ENCODE results near the gene RAET1E. TPM values are rescaled to one million over a fixed set of nuclear protein-coding genes. Genes with fewer than 3 reads are reported as not detected.

The RAET1E gene
- total and polyA plus RNA-seq, 9 of the 15 experiments (the other 6 are each of a cell fraction or from before 2014, with no cell fraction given), result not detected

DNA sequence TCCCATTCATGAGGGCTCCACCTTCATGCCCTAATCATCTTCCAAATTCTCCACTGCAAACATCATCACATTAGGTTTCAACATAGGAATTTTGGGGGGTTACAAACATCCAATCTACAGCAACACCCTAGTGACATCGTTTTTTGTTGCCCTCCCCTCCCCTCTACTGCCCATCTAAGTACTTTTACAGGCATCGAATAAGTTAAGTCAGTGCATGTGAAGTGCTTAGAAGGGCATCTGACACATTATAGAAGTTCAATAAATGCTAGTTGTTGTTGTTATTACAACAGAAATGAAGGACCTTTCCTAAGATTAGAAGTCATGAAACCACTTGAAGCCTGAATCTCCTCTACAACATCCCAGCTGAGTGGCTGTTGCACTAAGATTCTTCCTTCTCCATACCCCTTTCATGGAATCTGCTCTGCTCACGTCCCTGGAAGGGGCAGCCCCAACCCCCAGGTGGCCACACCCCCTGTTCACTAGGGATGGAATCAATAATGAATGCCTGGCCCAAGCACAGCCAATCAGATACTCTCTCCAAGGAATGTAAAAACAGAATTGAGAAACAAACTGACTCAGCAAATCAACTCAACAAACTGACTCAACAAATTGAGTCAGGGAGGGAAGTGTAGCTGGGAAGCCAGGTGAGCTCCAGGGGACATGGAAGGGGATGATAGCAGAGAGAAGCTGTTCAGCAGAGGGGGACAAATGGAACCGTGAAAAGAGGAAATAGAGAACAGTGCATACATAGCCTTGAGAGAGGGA, 29.9 kb downstream of the RAET1E start (continued):
- TF ChIP-seq BRF1 (IDR thresholded peaks at IDR 0.05; ENCODE audit: borderline replicate concordance, extremely low read depth, insufficient read length) (no peak), MCM7 (IDR thresholded peaks at IDR 0.05) (no peak), ZKSCAN3 (CRISPR knock-in tag; IDR thresholded peaks at IDR 0.05) (no peak), U2AF1 (optimal IDR thresholded peaks at IDR 0.05; ENCODE audit: low read depth, low read length) (no peak), HDAC2 (IDR thresholded peaks at IDR 0.05) (peak; percentile 41; the same call in 1 of the 2 replicates), ATF1 (CRISPR knock-in tag; IDR thresholded peaks at IDR 0.05) (no peak), ATF1 (tag; IDR thresholded peaks at IDR 0.05) (no peak), CBX1 (IDR thresholded peaks at IDR 0.05; ENCODE audit: low read depth) (no peak), CHD2 (IDR thresholded peaks at IDR 0.05; ENCODE audit: low read depth, low read length) (no peak), PCBP2 (IDR thresholded peaks at IDR 0.05; ENCODE audit: low read depth, low read length, poor library complexity, severe bottlenecking) (no peak), NR2F6 (CRISPR knock-in tag; IDR thresholded peaks at IDR 0.05) (no peak), SETDB1 (IDR thresholded peaks at IDR 0.05; ENCODE audit: low read length) (no peak), MTA2 (IDR thresholded peaks at IDR 0.05; ENCODE audit: low read depth) (0 out of 2 replicates have a peak, but pooled peaks have one; percentile 5), SMARCB1 (IDR thresholded peaks at IDR 0.05; ENCODE audit: insufficient read length, low read depth) (no peak), MAFK (IDR thresholded peaks at IDR 0.05; ENCODE audit: low read length) (peak; percentile 99), KLF1 (tag; IDR thresholded peaks at IDR 0.05) (no peak), ZNF431 (CRISPR knock-in tag; IDR thresholded peaks at IDR 0.05) (no peak), HDAC3 (IDR thresholded peaks at IDR 0.05; ENCODE audit: borderline replicate concordance, partially characterized antibody) (no peak), BCOR (IDR thresholded peaks at IDR 0.05) (no peak; the same call in none of the 2 replicates), ETS2 (tag; IDR thresholded peaks at IDR 0.05; ENCODE audit: borderline replicate concordance, poor library complexity, severe bottlenecking) (no peak), DNMT1 (IDR thresholded peaks at IDR 0.05) (no peak), CCNT2 (IDR thresholded peaks at IDR 0.05; ENCODE audit: borderline replicate concordance, extremely low read depth, insufficient read length, low read depth, low read length) (no peak), POLR3G (IDR thresholded peaks at IDR 0.05; ENCODE audit: extremely low read depth, insufficient read length, insufficient replicate concordance) (no peak), ZNF408 (CRISPR knock-in tag; IDR thresholded peaks at IDR 0.05; ENCODE audit: low read depth) (no peak), ZNF140 (CRISPR knock-in tag; IDR thresholded peaks at IDR 0.05) (no peak), RAD51 (IDR thresholded peaks at IDR 0.05; ENCODE audit: borderline replicate concordance, low read depth) (no peak), ZNF133 (CRISPR knock-in tag; IDR thresholded peaks at IDR 0.05) (no peak), YBX1 (IDR thresholded peaks at IDR 0.05) (no peak), ZNF3 (CRISPR knock-in tag; IDR thresholded peaks at IDR 0.05) (no peak), TRIM24 (IDR thresholded peaks at IDR 0.05) (peak; percentile 71 to 72; a peak in 3 of 4 replicates), HCFC1 (IDR thresholded peaks at IDR 0.05; ENCODE audit: low read depth, low read length) (no peak), GATA2 (CRISPR knock-in tag; IDR thresholded peaks at IDR 0.05) (no peak), SREBF1 (IDR thresholded peaks at IDR 0.05; ENCODE audit: borderline replicate concordance, low read depth, low read length) (no peak)
- TF ChIP-seq, protein P1, sequence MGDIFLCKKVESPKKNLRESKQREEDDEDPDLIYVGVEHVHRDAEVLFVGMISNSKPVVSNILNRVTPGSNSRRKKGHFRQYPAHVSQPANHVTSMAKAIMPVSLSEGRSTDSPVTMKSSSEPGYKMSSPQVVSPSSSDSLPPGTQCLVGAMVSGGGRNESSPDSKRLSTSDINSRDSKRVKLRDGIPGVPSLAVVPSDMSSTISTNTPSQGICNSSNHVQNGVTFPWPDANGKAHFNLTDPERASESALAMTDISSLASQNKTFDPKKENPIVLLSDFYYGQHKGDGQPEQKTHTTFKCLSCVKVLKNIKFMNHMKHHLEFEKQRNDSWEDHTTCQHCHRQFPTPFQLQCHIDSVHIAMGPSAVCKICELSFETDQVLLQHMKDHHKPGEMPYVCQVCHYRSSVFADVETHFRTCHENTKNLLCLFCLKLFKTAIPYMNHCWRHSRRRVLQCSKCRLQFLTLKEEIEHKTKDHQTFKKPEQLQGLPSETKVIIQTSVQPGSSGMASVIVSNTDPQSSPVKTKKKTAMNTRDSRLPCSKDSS (IDR thresholded peaks at IDR 0.05; ENCODE audit: low read depth, partially characterized antibody), result no peak

Data from K562 (cell line).